ENCODE data around the gene C10orf105.

Gene C10orf105

GRCh38 chr10:71719464-71720201 is at the start of gene C10orf105:
Gene C10orf105 (minus strand): TSS chr10:71719778. CDS start chr10:71716337, 3,441 bp downstream.
- no peak for DNase-seq

GRCh38 chr10:71767420-71768035 is 48.0 kb upstream of the C10orf105 start:
- no peak for DNase-seq

GRCh38 chr10:71766717-71767419 is 47.3 kb upstream of the C10orf105 start:
- DNase-seq: peak; percentile 62

GRCh38 chr10:71765906-71766716 is 46.5 kb upstream of the C10orf105 start:
- no peak for DNase-seq

GRCh38 chr10:71765176-71765904 is 45.8 kb upstream of the C10orf105 start:
- no peak for DNase-seq

GRCh38 chr10:71763352-71764127 is 44.0 kb upstream of the C10orf105 start:
- no peak for DNase-seq

- DNase-seq: no peak
Measured at GRCh38 chr10:71762324-71762723, 42.7 kb upstream of the C10orf105 start.

GRCh38 chr10:71761541-71762113 is 42.0 kb upstream of the C10orf105 start:
- DNase-seq: no peak

- no peak for DNase-seq
Measured at GRCh38 chr10:71761105-71761511, 41.5 kb upstream of the C10orf105 start.

- DNase-seq: no peak
Measured at GRCh38 chr10:71757399-71757922, 37.9 kb upstream of the C10orf105 start.

GRCh38 chr10:71756311-71757191 is 37.0 kb upstream of the C10orf105 start:
- peak; percentile 54 for DNase-seq

- no peak for DNase-seq
Measured at GRCh38 chr10:71755179-71755879, 35.8 kb upstream of the C10orf105 start.

- DNase-seq: no peak
Measured at GRCh38 chr10:71754562-71754961, 35.0 kb upstream of the C10orf105 start.

- no peak for DNase-seq
Measured at GRCh38 chr10:71753960-71754505, 34.5 kb upstream of the C10orf105 start.

- DNase-seq: no peak
Measured at GRCh38 chr10:71753091-71753959, 33.7 kb upstream of the C10orf105 start.

- DNase-seq: no peak
Measured at GRCh38 chr10:71752391-71753090, 33.0 kb upstream of the C10orf105 start.

Data from CD4-positive, alpha-beta T cell treated with Interleukin-10 for 1 hour (primary cell).